ENCODE measurements around the gene IQCM.

IQCM gene, protein sequence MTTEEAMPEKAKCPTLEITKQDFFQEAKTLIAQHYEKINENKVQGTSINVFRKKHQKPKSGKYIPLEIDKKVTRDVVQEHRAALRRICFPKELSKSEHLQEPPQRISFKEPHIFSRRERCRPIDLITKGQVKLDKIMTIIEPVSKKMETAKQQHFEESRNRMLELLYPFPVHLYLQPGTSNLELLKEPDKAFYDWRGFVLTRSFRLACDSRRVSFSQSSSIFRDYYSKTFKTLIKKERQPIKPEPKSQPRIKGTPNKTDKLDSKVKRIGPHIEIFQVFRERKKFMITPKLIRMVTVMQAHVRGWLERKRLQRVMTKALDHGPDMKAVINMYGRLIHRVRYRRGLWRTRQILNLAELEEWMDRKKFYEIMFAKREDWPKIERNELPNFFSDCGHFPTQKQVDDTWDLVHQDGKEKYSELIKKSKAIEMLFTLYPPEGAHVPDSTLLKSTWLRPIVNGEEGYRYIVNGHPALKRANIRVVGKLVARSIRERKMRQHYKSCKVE

DNA sequence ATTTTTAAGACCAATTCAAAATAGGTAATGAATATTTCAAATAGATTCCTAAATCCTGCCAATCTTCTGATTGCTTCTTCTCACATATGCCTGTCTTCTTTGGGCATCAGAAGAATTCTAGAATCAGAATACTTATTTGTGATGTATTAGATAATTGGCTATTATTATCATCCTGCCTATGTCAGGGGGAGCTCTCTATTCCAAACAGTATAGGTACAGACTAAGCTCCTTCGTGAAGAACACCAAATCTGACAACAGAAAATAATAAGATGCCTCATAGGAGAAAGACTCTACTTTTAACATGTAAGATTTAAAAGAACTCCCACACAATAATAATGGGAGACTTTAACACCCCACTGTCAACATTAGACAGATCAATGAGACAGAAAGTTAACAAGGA, at the start of gene IQCM:
IQCM (minus strand) TSS at position 101 of the 400 bp plus-strand sequence. CDS start 73,152 bp downstream, outside the sequence.
- intact Hi-C loops (cut with DNase I), result no loop called here

DNA sequence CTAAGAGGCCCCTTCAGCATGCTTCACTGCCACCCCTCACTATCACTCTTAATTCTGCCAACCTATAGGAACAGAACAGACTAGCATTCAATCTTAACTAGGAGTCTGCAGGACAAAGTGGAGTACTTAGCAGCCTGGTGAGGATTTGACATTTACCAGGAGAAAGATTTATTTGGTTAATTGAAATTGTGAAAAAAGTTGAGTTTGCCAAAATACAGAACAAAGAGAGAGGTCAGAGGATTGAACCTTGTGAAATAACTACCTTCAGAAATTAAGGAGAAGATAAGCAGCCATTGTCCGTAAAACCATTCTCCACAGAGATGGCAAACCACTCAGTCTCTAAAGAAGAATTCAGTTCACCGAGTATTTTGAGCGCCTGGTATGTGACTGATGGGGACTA, 41.8 kb upstream of the IQCM start:
- intact Hi-C loops (cut with DNase I), result no loop called here

More for the DNA sequence above, at the start of gene IQCM:
- no peak for DNase-seq

DNA sequence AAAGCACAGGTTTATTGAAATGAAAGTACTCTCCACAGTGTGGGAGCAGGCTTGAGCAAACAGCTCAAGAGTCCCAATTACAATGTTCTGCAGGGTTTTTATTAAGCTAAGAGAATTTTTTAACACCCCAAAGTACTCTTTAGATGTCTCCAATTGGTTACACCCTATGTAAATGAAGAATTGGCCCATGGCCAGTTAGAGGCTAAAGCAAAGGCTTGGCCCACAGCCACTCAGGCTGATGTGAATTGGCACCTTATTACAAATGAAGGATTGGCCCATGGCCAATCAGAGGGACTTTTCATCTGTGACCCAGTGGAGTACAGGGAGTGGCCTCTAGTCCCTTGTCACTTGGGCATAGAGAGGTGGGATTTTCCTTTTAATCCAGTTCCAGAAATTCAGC, 30.1 kb upstream of the IQCM start:
- DNase-seq, result no peak
- intact Hi-C loops (cut with DNase I), result no loop called here

More for the DNA sequence above, 41.8 kb upstream of the IQCM start:
- DNase-seq, result no peak

DNA sequence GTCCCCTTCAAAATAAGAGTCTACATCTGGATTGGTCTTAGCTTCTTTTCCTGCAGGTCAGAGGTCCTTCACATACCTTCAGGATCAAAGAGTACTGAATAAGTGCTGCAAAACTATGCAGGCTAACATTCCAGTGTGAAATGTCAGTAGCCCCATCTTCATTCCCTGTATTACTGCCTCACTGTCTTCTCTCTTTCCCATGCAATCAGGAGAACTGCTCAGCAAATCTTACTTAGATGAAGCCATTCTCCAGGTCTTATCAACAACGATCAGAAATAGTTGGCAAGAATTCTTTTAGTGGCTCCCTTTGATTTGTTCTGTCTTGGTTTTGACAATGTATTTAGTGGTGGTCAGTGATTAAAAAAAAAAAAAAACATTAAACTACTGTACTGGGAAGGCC, 26.0 kb upstream of the IQCM start:
- DNase-seq, result no peak
- intact Hi-C loops (cut with DNase I), result no loop called here

DNA sequence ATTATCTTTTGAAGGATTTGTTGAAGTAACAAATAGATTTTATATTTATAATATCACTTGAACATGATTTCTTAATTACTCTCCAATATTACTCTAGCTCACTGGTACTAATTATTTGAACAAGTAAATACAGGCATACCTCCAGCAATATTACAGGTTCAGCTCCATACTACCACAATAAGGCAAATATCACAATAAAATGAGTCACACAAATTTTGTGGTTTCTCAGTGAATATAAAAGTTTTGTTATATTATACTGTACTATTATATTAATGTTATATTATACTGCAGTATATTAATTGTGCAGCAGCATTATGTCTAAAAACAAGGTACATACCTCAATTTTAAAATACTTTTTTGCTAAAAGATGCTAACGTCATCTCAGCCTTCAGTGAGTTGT, 22.4 kb upstream of the IQCM start:
- DNase-seq, result no peak
- intact Hi-C loops (cut with DNase I), result no loop called here

DNA sequence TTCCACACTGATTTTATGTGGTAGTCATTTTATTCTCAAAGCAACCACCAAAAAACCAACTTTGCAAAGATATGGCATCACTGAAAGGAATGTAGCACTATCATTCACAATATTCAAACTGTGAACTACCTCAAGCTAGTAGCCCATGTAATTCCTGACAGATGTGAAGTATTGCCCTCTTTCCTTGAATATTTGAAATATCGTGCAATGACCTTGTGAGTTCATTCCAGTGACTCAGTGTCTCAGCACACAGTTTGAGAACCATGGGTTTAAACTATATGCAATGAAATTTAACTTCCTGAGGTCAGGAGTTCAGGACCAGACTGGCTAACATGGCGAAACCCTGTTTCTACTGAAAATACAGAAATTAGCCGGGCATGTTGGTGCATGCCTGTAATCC, 20.9 kb upstream of the IQCM start:
- intact Hi-C loops (cut with DNase I), result no loop called here
- no peak for DNase-seq

DNA sequence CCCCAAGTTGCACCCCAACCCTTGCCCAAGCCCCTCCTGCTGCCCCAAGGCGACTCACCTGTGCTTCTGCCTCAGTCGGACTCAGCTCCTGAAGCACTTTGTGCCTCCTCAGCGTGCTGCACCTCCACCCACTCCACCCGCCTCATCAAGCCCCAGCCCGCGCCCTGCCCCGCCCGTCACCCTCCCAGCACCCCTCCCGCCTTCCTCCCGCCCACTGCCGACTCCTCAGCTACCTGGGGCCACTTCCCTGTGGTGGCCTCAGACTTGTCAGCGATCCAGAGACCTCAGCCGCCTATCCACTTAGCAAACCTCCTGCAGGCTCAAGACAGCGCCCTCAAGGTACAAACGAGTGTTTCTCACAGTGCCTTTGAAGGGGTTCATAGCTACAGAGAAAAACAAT, 19.6 kb upstream of the IQCM start:
- DNase-seq, result no peak

DNA sequence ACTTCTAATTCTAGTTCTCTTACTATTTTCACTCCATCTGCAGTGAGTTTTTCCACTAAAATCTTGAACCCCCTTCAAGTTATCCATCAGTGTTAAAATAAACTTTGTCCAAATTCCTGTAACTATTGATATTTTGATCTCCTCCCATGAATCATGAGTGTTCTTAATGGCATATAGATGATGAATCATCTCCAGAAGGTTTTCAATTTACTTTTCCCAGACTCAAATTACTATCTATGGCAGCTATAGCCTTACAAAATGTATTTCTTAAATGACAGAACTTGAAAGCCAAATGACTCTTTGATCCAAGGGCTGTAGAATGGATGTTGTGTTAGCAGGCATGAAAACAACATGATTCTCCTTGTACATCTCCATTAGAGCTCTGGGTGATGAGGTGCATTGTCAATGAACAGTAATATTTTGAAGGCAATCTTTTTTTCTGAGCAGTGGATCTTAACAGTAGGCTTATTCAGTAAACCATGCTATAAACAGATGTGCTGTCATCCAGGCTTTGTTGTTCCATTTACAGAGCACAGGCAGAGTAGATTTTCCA, 16.1 kb upstream of the IQCM start:
- intact Hi-C loops (cut with DNase I), result no loop called here
- no peak for DNase-seq

More for the DNA sequence above, 19.6 kb upstream of the IQCM start:
- intact Hi-C loops (cut with DNase I), result no loop called here

DNA sequence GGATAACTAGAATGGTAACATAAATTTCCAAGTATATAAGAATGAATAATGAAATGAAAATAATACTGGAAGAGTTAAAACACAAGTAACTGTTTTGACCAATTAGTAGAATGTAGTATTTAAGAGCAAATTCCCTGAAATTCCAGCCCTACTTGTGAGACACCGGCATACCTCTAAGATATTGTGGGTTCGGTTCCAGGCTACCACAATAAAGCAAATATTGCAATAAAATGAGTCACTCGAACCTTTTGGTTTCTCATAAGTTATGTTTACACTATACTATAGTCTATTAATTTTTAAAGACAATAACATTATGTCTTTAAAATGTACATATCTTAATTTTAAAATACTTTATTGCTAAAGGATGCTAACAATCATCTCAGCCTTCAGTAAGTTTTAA, 15.2 kb upstream of the IQCM start:
- no peak for DNase-seq
- intact Hi-C loops (cut with DNase I), result no loop called here

DNA sequence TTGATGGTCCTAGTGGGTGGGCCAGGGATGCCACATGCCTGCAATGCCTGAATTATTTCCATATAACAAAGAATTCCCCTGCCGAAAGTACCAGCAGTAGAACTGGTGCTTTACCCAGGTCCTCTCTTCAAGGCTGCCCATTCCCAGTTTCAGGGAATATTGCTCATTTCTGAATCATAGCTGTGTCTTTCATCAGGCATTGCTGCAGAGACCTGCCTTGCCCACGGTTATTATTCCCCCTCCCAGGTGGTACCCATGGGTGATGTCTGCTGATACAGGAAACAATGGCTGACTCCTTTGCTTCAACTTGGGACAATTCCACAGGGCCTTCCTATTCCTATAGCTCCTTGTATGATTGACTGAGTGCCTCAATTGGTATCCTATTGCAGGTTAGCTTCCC, 9.7 kb upstream of the IQCM start:
- DNase-seq, result no peak
- intact Hi-C loops (cut with DNase I), result no loop called here

DNA sequence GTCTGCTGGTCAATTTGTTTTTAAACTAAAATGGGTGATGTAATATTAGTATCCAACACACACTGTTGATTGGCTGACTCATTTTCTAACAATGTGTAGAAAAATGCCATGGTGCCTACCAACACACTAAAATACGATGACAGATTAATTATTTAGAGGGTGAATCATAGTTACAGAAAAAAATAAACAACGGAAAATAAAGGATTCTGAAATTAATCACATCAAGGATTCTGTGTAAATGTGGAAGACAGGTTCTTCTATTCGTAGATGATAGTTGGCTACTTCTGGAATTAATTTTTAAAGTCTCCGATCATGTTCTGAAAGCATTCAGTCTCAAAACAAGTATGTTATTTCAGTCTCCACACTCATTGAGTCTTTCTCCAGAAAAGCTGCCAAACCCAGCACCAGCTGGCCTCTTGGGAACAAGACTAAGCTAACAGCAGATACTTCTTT, 8.2 kb upstream of the IQCM start:
- intact Hi-C loops (cut with DNase I), result no loop called here
- peak in 4 of 42 donors; percentile 3 to 41 (median 6) for DNase-seq

DNA sequence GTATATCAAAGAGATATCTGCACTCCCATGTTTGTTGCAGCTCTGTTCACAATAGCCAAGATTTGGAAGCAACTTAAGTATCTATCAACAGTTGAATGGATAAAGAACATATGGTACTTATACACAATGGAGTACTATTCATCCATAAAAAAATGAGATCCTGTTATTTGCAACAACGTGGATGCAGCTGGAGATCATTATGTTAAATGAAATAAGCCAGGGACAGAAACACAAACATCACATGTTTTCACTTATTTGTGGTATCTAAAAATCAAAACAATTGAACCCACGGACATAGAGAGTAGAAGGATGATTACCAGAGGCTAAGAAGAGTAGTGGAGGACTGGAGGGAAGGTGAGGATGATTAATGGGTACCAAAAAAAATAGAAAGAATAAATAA, 14.2 kb downstream of the IQCM start:
- DNase-seq, result no peak
- intact Hi-C loops (cut with DNase I), result no loop called here

DNA sequence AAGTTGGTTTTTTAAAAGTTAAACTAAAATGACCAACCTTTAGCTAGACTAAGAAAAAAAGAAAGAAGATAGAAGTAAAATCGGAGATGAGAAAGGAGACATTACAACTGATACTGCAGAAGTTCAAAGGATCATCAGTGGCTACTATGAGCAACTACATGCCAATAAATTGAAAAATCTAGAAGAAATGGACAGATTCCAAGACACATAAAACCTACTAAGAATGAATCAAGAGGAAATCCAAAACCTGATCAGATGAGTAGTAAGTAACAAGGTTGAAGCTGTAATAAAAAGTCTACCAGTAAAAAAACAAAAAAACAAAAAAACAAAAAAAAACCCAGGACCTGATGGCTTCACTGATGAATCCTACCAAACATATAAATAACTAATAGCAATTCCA, 16.1 kb downstream of the IQCM start:
- intact Hi-C loops (cut with DNase I), result no loop called here
- no peak for DNase-seq

DNA sequence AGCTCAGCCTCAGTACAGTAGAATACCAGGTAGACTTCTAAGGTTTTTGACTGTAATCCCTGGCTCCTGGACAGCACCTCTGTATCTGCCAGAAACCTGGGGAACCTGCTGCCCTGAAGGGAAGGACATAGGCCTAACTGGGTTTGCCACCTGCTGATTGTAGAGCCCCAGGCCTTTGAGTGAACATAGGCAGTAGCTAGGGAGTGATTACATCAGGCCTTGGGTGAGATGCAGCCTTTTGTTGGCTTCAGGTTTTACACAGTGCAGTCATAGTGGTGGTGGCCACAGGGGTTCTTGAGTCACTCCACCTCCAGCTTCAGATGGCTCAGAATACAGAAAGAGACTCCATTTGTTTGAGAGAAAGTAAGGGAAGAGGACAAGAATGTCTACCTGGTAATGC, 19.3 kb downstream of the IQCM start:
- intact Hi-C loops (cut with DNase I), result no loop called here
- DNase-seq, result no peak

DNA sequence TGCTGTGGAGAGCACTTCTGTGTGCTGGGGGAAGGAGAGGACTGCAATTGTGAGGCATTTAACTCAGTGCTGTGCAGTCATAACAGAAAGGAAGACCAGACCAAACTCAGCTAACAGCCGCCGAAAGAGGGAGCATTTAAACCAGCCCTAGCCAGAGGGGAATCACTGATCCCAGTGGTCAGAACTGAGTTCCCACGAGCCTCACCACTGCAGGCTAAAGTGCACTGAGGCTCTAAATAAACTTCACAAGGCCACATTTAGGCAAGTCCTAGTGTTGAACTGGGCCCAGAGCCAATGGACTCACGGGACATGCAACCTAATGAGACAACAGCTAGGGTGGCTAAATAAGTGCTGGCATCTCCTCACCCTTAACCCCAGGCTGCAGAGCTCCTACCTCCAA, 20.4 kb downstream of the IQCM start:
- intact Hi-C loops (cut with DNase I), result no loop called here
- DNase-seq, result peak in 4 of 42 donors; percentile 2 to 23 (median 4)

DNA sequence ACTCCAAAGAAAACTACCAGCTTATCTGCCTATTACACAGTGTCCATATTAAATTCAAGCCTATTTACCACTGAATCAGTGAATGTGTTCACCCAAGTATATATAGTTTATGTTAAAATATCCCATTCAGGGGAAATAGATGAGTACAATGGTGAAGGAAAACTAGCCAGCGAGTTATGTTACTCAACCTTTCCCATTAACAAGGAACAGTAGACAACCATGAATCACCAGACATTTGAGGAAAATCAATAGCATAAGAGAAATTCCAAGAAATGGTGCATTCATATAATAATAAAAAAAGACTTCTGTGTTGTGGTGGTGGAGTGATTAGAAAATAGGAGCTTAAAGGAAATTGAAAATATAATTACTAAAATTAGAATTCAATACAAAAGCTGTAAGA, 21.3 kb downstream of the IQCM start:
- intact Hi-C loops (cut with DNase I), result no loop called here

DNA sequence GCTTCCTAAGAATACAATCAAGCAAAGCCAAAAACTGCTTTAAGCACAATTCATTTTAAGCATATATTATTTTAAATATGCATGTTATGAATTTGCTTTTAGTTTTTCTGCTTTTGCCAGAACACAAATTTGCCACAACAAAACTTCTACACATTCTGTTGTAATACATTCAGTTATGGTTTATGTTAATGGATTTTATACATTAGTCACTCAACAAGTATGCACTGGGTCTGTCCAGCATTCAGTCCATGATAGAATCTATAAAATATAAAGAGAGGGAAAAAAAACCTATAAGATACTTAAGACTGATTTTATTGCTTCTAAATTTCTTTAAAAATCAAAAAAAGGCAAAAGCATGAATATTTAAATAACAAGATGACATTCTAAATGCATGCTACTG, 22.2 kb downstream of the IQCM start:
- no peak for DNase-seq
- intact Hi-C loops (cut with DNase I), result no loop called here

More for the DNA sequence above, 21.3 kb downstream of the IQCM start:
- no peak for DNase-seq

DNA sequence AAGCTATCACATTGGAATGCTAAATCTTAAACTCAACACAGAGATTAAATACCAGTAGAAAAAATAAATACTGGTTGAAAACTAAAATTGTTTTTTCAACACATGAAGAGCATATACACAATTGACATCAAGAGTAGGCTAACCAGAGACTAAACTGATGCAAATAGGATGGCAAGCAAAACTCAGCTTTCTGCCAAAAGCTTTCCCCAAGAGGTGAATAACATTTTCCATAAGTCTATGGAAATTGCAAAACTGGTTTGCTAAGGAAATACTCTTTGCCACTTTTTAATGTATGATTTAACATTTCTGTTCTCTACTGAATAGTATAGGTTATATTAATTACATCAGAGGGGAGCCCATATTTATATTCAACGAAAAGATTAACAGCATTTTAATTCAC, 23.8 kb downstream of the IQCM start:
- DNase-seq, result no peak
- intact Hi-C loops (cut with DNase I), result no loop called here

DNA sequence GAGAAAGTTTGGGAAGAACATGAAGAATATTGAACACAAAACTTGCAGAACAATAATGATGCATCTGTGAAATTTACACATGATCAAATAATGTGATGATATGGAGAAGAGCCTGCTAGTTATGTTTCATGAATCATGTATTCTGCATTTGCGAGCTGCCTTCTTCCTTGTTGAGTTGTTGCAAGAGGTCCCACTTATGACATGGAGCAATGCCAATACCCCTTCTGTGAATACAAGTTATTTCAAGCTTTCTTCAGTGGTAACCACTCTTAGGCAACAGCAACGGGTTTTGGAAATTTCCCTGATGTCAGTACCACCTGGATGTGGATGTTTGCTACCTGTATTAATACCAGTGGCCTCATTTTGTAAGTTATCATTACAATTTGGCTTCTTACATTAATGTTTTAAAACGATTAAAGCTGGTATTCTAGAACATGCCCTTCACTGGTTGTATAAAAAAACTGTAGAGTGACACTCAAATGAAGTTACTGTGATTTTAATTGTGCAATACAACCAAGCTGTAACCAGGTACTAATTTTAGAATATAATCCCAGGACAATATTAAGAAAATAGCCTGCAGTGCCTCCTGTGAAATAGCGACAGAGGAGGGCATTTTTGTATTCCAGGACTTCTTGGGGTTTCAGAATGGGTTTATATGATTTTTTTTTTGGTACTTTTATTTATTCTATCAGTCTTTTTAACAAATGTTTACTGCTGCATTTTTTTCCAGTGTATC, 25.3 kb downstream of the IQCM start:
- no peak for DNase-seq

DNA sequence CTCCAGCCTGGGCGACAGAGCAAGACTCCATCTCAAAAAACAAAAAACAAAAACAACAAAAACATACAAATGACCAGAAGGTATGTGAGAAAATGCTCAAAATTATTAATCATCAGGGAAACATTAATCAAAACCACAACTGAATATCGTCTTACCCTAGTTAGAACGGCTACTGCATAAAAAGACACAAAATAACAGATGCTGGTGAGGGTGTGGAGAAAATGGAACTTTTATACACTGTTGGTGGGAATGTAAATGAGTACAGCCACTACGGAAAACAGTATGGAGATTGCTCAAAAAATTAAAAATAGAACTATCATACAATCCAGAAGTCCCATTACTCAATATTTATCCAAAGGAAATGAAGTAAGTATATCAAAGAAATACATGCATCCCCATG, 27.3 kb downstream of the IQCM start:
- intact Hi-C loops (cut with DNase I), result no loop called here
- DNase-seq, result no peak

More for the DNA sequence above, 25.3 kb downstream of the IQCM start:
- intact Hi-C loops (cut with DNase I), result no loop called here
